ENCODE results near the gene GRAMD2A. TPM values are rescaled to one million over a fixed set of nuclear protein-coding genes. Genes with fewer than 3 reads are reported as not detected.

The GRAMD2A gene
- total and polyA plus RNA-seq, 8 donors = 0.19 to 0.28 TPM; not detected in 6

DNA sequence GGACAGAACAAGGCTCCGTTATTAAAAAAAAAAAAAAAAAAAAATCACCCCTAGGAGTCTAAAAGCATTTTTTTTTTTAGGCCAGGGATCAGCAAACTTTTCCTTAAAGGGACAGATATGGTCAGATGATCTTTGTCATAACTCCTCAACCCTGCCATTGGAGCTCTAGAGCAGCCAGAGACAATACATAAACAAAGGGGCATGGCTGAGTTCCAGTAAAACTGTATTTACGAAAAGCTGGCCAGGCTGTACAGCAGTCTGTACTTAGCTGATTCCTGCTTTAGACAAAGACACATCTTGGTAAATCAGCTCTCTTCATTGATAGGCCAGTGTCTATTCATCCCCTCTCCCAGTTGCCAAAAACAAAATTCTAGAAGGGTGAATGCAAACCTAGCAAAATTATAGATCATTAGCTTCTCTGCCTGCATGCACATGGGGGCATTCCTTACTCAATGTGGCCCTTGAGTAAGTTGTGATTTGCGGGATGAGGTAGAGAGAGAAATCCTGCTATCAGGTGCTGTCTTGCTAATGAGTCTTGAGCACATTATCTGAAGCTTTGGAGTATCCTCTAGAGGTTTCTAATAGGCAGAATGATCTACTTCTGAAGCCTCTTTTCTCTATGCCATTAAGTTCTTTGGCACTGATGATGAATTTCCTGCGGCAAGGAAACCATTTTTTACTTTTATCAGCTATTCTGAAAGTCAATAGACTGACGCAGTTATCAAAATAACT is 44.2 kb downstream of the GRAMD2A start:
- TF ChIP-seq, protein P1, sequence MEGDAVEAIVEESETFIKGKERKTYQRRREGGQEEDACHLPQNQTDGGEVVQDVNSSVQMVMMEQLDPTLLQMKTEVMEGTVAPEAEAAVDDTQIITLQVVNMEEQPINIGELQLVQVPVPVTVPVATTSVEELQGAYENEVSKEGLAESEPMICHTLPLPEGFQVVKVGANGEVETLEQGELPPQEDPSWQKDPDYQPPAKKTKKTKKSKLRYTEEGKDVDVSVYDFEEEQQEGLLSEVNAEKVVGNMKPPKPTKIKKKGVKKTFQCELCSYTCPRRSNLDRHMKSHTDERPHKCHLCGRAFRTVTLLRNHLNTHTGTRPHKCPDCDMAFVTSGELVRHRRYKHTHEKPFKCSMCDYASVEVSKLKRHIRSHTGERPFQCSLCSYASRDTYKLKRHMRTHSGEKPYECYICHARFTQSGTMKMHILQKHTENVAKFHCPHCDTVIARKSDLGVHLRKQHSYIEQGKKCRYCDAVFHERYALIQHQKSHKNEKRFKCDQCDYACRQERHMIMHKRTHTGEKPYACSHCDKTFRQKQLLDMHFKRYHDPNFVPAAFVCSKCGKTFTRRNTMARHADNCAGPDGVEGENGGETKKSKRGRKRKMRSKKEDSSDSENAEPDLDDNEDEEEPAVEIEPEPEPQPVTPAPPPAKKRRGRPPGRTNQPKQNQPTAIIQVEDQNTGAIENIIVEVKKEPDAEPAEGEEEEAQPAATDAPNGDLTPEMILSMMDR (IDR thresholded peaks at IDR 0.05) = no peak
- no peaks in the 10 kb centered on the region for H3K9me3 ChIP-seq
- H3K4me1 ChIP-seq = peaks cover 0 to 19% (median 10%) of the 10 kb centered on the region in 3 donors
- H3K27me3 ChIP-seq = no peaks in the 10 kb centered on the region
- H3K36me3 ChIP-seq = no peaks in the 10 kb centered on the region
- intact Hi-C loops (cut with DNase I) = loop anchor here in 1 of 3 donors (10.0 kb wide), 1 partner anchor 409 kb away; no protein-coding TSS in a partner anchor
- peak overlapping the region in 1 of 4 donors; percentile 28 for H3K27ac ChIP-seq
- ATAC-seq = no peak
- WGBS, 2 donors = 68 to 69% methylated on average over 4 to 5 of the region's 5 CpGs
- no peak for DNase-seq
- H3K4me3 ChIP-seq = no peak overlapping the region
- FAIRE-seq = no peak

DNA sequence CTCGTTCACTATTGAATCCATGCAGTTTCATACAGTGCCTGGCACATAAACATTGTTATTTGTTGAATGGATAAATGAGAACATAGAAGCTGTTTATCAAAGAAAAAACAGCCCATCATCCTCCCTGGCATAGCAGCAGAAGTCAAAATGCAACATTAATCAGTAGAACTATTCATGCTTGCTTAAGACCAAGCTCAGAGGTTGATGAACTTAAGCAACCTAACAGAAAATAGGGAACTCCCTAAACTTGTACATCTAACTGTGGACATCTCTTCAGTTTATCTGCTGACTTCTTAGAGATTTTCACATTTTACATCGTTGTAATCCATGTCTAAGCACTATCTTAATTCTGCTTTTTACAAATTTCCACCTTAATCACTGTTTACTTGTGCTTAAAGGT is 50.2 kb downstream of the GRAMD2A start:
- Histone ChIP-seq H3K27ac (no peak overlapping the region), H3K36me3 (no peaks in the 10 kb centered on the region), H3K27me3 (no peaks in the 10 kb centered on the region), H3K4me3 (no peak overlapping the region), H3K9me3 (no peaks in the 10 kb centered on the region), H3K4me1 (no peaks in the 10 kb centered on the region)
- DNase-seq (no peak), ATAC-seq (no peak), FAIRE-seq (no peak)
- TF ChIP-seq, protein P1 (IDR thresholded peaks at IDR 0.05) = no peak
- 55 to 77% methylated on average over 2 of the region's 2 CpGs for WGBS, 2 donors
- intact Hi-C loops (cut with DNase I) = no loop called here

DNA sequence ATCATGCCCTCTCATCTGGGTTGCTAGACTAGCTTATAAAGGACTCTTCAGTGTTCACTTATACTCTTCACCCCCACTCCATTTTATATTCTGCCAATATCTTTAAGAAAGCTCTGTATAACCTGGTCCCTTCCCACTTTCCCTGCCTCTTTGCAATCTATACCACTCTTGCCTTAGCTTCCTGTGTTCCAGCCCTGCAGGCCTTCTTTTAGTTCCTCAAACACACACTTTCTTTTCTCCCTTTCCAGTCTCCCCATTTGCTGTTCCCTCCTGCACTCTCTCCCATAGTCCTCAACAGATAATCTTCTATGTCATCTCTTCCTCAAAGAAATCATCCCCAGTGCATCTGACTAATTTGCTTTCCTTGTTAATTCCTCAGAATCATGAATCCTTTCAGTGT is 50.7 kb downstream of the GRAMD2A start:
- TF ChIP-seq, protein P1 (IDR thresholded peaks at IDR 0.05) = no peak
- Histone ChIP-seq H3K4me1 (no peaks in the 10 kb centered on the region), H3K4me3 (no peak overlapping the region), H3K9me3 (no peaks in the 10 kb centered on the region), H3K27me3 (no peaks in the 10 kb centered on the region), H3K27ac (no peak overlapping the region), H3K36me3 (no peaks in the 10 kb centered on the region)
- intact Hi-C loops (cut with DNase I) = no loop called here
- DNase-seq = no peak
- FAIRE-seq = no peak
- ATAC-seq = no peak

DNA sequence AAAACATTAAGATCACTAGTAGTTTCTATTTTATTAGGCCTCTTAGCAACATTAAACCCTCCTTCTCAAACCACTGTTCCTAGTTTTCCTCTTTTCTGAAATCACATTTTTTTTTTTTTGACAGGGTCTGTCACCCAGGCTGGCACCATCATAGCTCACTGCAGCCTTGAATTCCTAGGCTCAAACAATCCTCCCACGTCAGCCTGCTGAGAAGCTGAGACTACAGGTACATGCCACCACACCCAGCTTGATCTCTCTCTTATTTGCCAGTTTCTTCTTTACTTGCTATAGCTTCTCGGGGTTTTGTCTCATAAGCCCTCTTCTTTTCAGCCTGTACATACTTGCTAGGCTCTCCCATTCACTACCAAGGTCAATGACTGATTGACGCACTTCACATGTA is 51.4 kb downstream of the GRAMD2A start:
- no peaks in the 10 kb centered on the region for H3K9me3 ChIP-seq
- 91 to 96% methylated on average over 3 of the region's 3 CpGs for WGBS, 2 donors
- H3K4me3 ChIP-seq = no peak overlapping the region
- no peak overlapping the region for H3K27ac ChIP-seq
- ATAC-seq (no peak), DNase-seq (no peak), FAIRE-seq (no peak)
- H3K4me1 ChIP-seq = peaks cover 0 to 4% (median 0%) of the 10 kb centered on the region in 3 donors
- TF ChIP-seq, protein P1 (IDR thresholded peaks at IDR 0.05) = no peak
- intact Hi-C loops (cut with DNase I) = no loop called here
- no peaks in the 10 kb centered on the region for H3K27me3 ChIP-seq
- no peaks in the 10 kb centered on the region for H3K36me3 ChIP-seq
